H9 (cell line): ENCODE results near the gene R3HDM2. TPM values are rescaled to one million over a fixed set of nuclear protein-coding genes. Genes with fewer than 3 reads are reported as not detected.

Experiments
- DNase-seq: peaks from one replicate; pipeline ENCODE4 v3.0.0-alpha.2; 2017
- H2AFZ ChIP-seq: one replicate; pipeline ENCODE4 v1.6.1; 2013; ENCODE audit warnings: mild to moderate bottlenecking, low read length, control low read depth, moderate library complexity
- H2AK5ac ChIP-seq: 2 replicates; pipeline ENCODE4 v1.6.1; 2013; ENCODE audit warnings: low read length, control low read depth, mixed read lengths; ENCODE audit not compliant: insufficient read length
- H2BK120ac ChIP-seq: one replicate; pipeline ENCODE4 v1.6.1; 2013; ENCODE audit warnings: low read depth, mild to moderate bottlenecking, low read length, control low read depth, inconsistent platforms; ENCODE audit not compliant: poor library complexity, severe bottlenecking
- H2BK12ac ChIP-seq: 2 replicates; pipeline ENCODE4 v1.6.1; 2013; ENCODE audit warnings: low read length, control low read depth, mixed read lengths, low read depth; ENCODE audit not compliant: insufficient read length
- H2BK15ac ChIP-seq: 2 replicates; pipeline ENCODE4 v1.6.1; 2013; ENCODE audit warnings: low read depth, low read length, control low read depth
- H2BK20ac ChIP-seq: one replicate; pipeline ENCODE4 v1.6.1; 2013; ENCODE audit warnings: low read depth, mild to moderate bottlenecking, low read length, control low read depth, inconsistent platforms; ENCODE audit not compliant: poor library complexity, severe bottlenecking
- H2BK5ac ChIP-seq: 2 replicates; pipeline ENCODE4 v1.6.1; 2013; ENCODE audit warnings: low read length, control low read depth, mixed read lengths; ENCODE audit not compliant: insufficient read length
- H3K14ac ChIP-seq: 2 replicates; pipeline ENCODE4 v1.6.1; 2013; ENCODE audit warnings: low read length, control low read depth; ENCODE audit not compliant: insufficient read depth
- H3K18ac ChIP-seq: 2 replicates; pipeline ENCODE4 v1.6.1; 2013; ENCODE audit warnings: low read depth, mild to moderate bottlenecking, mixed read lengths, low read length, control low read depth; ENCODE audit not compliant: insufficient read length
- H3K23ac ChIP-seq: 2 replicates; pipeline ENCODE4 v1.6.1; 2013; ENCODE audit warnings: low read length, control low read depth, mixed read lengths, low read depth; ENCODE audit not compliant: insufficient read length
- H3K23me2 ChIP-seq: 2 replicates; pipeline ENCODE4 v1.6.1; 2013; ENCODE audit warnings: low read depth, mild to moderate bottlenecking, mixed read lengths, low read length, control low read depth; ENCODE audit not compliant: insufficient read length, poor library complexity, severe bottlenecking
- H3K27ac ChIP-seq: 2 replicates; pipeline ENCODE4 v1.5.1; 2013; ENCODE audit warnings: low read length, control low read depth, mixed read lengths, low read depth; ENCODE audit not compliant: insufficient read length
- H3K27me3 ChIP-seq: 2 replicates; pipeline ENCODE4 v1.6.1; 2013; ENCODE audit warnings: low read length, control low read depth, inconsistent platforms; ENCODE audit not compliant: insufficient read depth
- H3K4ac ChIP-seq: 2 replicates; pipeline ENCODE4 v1.6.1; 2013; ENCODE audit warnings: low read depth, mild to moderate bottlenecking, control low read depth, inconsistent platforms, low read length, moderate library complexity
- H3K4me1 ChIP-seq: 2 replicates; pipeline ENCODE4 v1.6.1; 2013; ENCODE audit warnings: low read length, control low read depth, inconsistent platforms; ENCODE audit not compliant: insufficient read depth
- H3K4me2 ChIP-seq: 2 replicates; pipeline ENCODE4 v1.6.1; 2013; ENCODE audit warnings: low read length, control low read depth, mixed read lengths; ENCODE audit not compliant: insufficient read length, insufficient read depth
- H3K56ac ChIP-seq: 2 replicates; pipeline ENCODE4 v1.6.1; 2013; ENCODE audit warnings: low read depth, mild to moderate bottlenecking, mixed read lengths, low read length, control low read depth; ENCODE audit not compliant: insufficient read length
- H3K79me1 ChIP-seq: 2 replicates; pipeline ENCODE4 v1.6.1; 2013; ENCODE audit warnings: low read depth, mild to moderate bottlenecking, moderate library complexity, low read length, control low read depth, inconsistent platforms; ENCODE audit not compliant: insufficient read depth, poor library complexity, severe bottlenecking
- H3K79me2 ChIP-seq: 2 replicates; pipeline ENCODE4 v1.6.1; 2013; ENCODE audit warnings: low read length, control low read depth, inconsistent platforms; ENCODE audit not compliant: insufficient read depth
- H3K9ac ChIP-seq: 2 replicates; pipeline ENCODE4 v1.6.1; 2013; ENCODE audit warnings: low read length, control low read depth, mixed read lengths; ENCODE audit not compliant: insufficient read length; ENCODE audit errors: extremely low read depth
- H3K9me3 ChIP-seq: one replicate; pipeline ENCODE4 v1.6.1; 2013; ENCODE audit warnings: low read depth, low read length, inconsistent platforms; ENCODE audit not compliant: control insufficient read depth
- H3T11ph ChIP-seq: one replicate; pipeline ENCODE4 v1.6.1; 2013; ENCODE audit warnings: mild to moderate bottlenecking, low read length, control low read depth, inconsistent platforms
- H4K20me1 ChIP-seq: one replicate; pipeline ENCODE4 v1.6.1; 2013; ENCODE audit not compliant: control insufficient read depth, insufficient read length, insufficient read depth
- H4K5ac ChIP-seq: 2 replicates; pipeline ENCODE4 v1.6.1; 2013; ENCODE audit warnings: low read depth, mild to moderate bottlenecking, mixed read lengths, low read length, control low read depth; ENCODE audit not compliant: insufficient read length
- H4K8ac ChIP-seq: replicated peaks from 2 replicates; pipeline ENCODE4 v1.6.1; 2013; ENCODE audit warnings: low read length, control low read depth, mixed read lengths, low read depth; ENCODE audit not compliant: insufficient read length
- H4K91ac ChIP-seq: 2 replicates; pipeline ENCODE4 v1.6.1; 2013; ENCODE audit warnings: low read depth, mild to moderate bottlenecking, moderate library complexity, mixed read lengths, low read length, control low read depth; ENCODE audit not compliant: insufficient read length
- H3K27ac Mint-ChIP-seq, 3 experiments: 2 replicates in 2 of 3; 3 replicates in 1 of 3; pipeline ENCODE4 v1.8.0; 2020 to 2021; ENCODE audit warnings: mixed read lengths in 3 of 3, mild to moderate bottlenecking in 1 of 3, moderate library complexity in 1 of 3
- H3K27me3 Mint-ChIP-seq: 2 replicates; pipeline ENCODE4 v1.8.0; 2021; ENCODE audit warnings: low read depth, mild to moderate bottlenecking, moderate library complexity, mixed read lengths
- H3K36me3 Mint-ChIP-seq, 3 experiments: 2 replicates in 2 of 3; 3 replicates in 1 of 3; pipeline ENCODE4 v1.8.0; 2020 to 2021; ENCODE audit warnings: low read depth in 3 of 3, mixed read lengths in 3 of 3; ENCODE audit not compliant: insufficient read depth in 1 of 3
- H3K4me1 Mint-ChIP-seq, 2 experiments: 2 replicates each; pipeline ENCODE4 v1.8.0; 2020; ENCODE audit warnings: mixed read lengths in 2 of 2
- H3K4me3 Mint-ChIP-seq, 2 experiments: 2 replicates in 1 of 2; 3 replicates in 1 of 2; pipeline ENCODE4 v1.8.0; 2020 to 2021; ENCODE audit warnings: mild to moderate bottlenecking in 2 of 2, mixed read lengths in 2 of 2, moderate library complexity in 1 of 2
- H3K9me3 Mint-ChIP-seq, 2 experiments: 2 replicates in 1 of 2; 3 replicates in 1 of 2; pipeline ENCODE4 v1.8.0; 2020; ENCODE audit warnings: mild to moderate bottlenecking in 2 of 2, mixed read lengths in 2 of 2, moderate library complexity in 1 of 2
- CTCF ChIP-seq: fragments of 200-600 bp; sonication (generic); conservative IDR thresholded peaks from 3 replicates; pipeline ENCODE4 v1.8.0; 2021; ENCODE audit warnings: antibody characterized with exemption, mild to moderate bottlenecking
- WGBS: extraction: QIAGEN DNeasy Blood & Tissue Kit; methylation state at CpG from one replicate; pipeline ENCODE4 v1.1.7; 2013; ENCODE audit warnings: missing lambda C conversion rate, low lambda C conversion rate, mixed read lengths; ENCODE audit not compliant: insufficient read length; ENCODE audit errors: extremely low coverage; 5-methylcytosine and 5-hydroxymethylcytosine counted together
- total RNA-seq: library from RNA; stranded (reverse); gene quantifications from 2 replicates; pipeline ENCODE4 v1.2.1, GENCODE V29; 2021

Gene R3HDM2
- total RNA-seq, 1 experiment from 2014 or later = 43.9 TPM

- no peaks in the 10 kb centered on the region for H3K27me3 ChIP-seq
- H4K20me1 ChIP-seq = no peaks in the 10 kb centered on the region
- Mint-ChIP-seq H3K4me1 (no peaks in the 10 kb centered on the region), H3K9me3 (no peaks in the 10 kb centered on the region), H3K27ac (no peak overlapping the region; a peak in 1 of 7 replicates), H3K4me3 (no peak overlapping the region), H3K27me3 (no peaks in the 10 kb centered on the region), H3K36me3 (peaks cover 0 to 8% (median 0%) of the 10 kb centered on the region in 3 experiments; a peak in 2 of 7 replicates)
- H3K14ac ChIP-seq = no peak overlapping the region
- H3K4ac ChIP-seq = no peak overlapping the region
- no peak overlapping the region for H3K18ac ChIP-seq
- H3K23me2 ChIP-seq = no peaks in the 10 kb centered on the region
- H4K5ac ChIP-seq = no peak overlapping the region
- H4K91ac ChIP-seq = no peak overlapping the region
- H2BK20ac ChIP-seq = no peak overlapping the region
- no peak for DNase-seq
- no peak overlapping the region for H2BK120ac ChIP-seq
- no peak for TF ChIP-seq CTCF
- no peak overlapping the region for H3K4me2 ChIP-seq
- no peak overlapping the region for H4K8ac ChIP-seq
- no peak overlapping the region for H2BK12ac ChIP-seq
- no peaks in the 10 kb centered on the region for H3K4me1 ChIP-seq
- WGBS = no CpG with 5 or more reads among the region's 4 CpGs
- H3K9me3 ChIP-seq = no peaks in the 10 kb centered on the region
- no peak overlapping the region for H3K9ac ChIP-seq
- no peak overlapping the region for H3T11ph ChIP-seq
- no peak overlapping the region for H3K27ac ChIP-seq
- H2AFZ ChIP-seq = no peak overlapping the region
- H3K79me1 ChIP-seq = no peaks in the 10 kb centered on the region
- H3K56ac ChIP-seq = no peak overlapping the region
- no peak overlapping the region for H2BK5ac ChIP-seq
- H3K23ac ChIP-seq = no peak overlapping the region
- H2BK15ac ChIP-seq = no peak overlapping the region
- no peak overlapping the region for H2AK5ac ChIP-seq
- no peaks in the 10 kb centered on the region for H3K79me2 ChIP-seq
Observed at GRCh38 chr12:57358646-57359045, 72.2 kb downstream of the R3HDM2 start.
